WTC11 (cell line): ENCODE data around the gene DCLRE1C. TPM values are rescaled to one million over a fixed set of nuclear protein-coding genes. Genes with fewer than 3 reads are reported as not detected.

Experiments used
- AFF4 ChIP-seq: sonication (generic); formaldehyde crosslinking; IDR thresholded peaks from 2 replicates; pipeline ENCODE4 v1.8.1; 2023; ENCODE audit warnings: mild to moderate bottlenecking, missing genetic modification reagents, borderline replicate concordance
- ATF1 ChIP-seq: sonication (generic); formaldehyde crosslinking; IDR thresholded peaks from 2 replicates; pipeline ENCODE4 v1.8.1; 2023; ENCODE audit warnings: mild to moderate bottlenecking, moderate library complexity, missing genetic modification reagents
- CBFB ChIP-seq: sonication (generic); formaldehyde crosslinking; IDR thresholded peaks from 2 replicates; pipeline ENCODE4 v1.8.1; 2022; ENCODE audit warnings: mild to moderate bottlenecking, low read depth, missing genetic modification reagents
- CREB1 ChIP-seq: sonication (generic); formaldehyde crosslinking; IDR thresholded peaks from 2 replicates; pipeline ENCODE4 v1.8.0; 2023; ENCODE audit warnings: mild to moderate bottlenecking, missing genetic modification reagents
- CTCF ChIP-seq: fragments of 200-600 bp; IDR thresholded peaks from 2 replicates; pipeline ENCODE4 v1.8.0; 2022; ENCODE audit warnings: antibody characterized with exemption
- E2F5 ChIP-seq: sonication (generic); formaldehyde crosslinking; IDR thresholded peaks from 2 replicates; pipeline ENCODE4 v1.8.1; 2022; ENCODE audit warnings: mild to moderate bottlenecking, moderate library complexity, missing genetic modification reagents
- ERG ChIP-seq: fragments of 250-450 bp; sonication (Bioruptor Pico); IDR thresholded peaks from 2 replicates; pipeline ENCODE4 v1.8.0; 2021; ENCODE audit warnings: mild to moderate bottlenecking
- ESRRA ChIP-seq: sonication (generic); formaldehyde crosslinking; IDR thresholded peaks from 2 replicates; pipeline ENCODE4 v1.8.1; 2022; ENCODE audit warnings: mild to moderate bottlenecking, missing genetic modification reagents, borderline replicate concordance
- FOXP4 ChIP-seq: sonication (generic); formaldehyde crosslinking; IDR thresholded peaks from 2 replicates; pipeline ENCODE4 v1.8.0; 2022; ENCODE audit warnings: mild to moderate bottlenecking, missing genetic modification reagents
- IRF1 ChIP-seq: sonication (generic); formaldehyde crosslinking; IDR thresholded peaks from 2 replicates; pipeline ENCODE4 v1.8.0; 2023; ENCODE audit warnings: missing genetic modification reagents
- IRF2 ChIP-seq: sonication (generic); formaldehyde crosslinking; IDR thresholded peaks from 2 replicates; pipeline ENCODE4 v1.8.0; 2022; ENCODE audit warnings: low read depth, missing genetic modification reagents, borderline replicate concordance
- MAX ChIP-seq: sonication (generic); formaldehyde crosslinking; IDR thresholded peaks from 2 replicates; pipeline ENCODE4 v1.8.0; 2022; ENCODE audit warnings: mild to moderate bottlenecking, missing genetic modification reagents
- NFATC4 ChIP-seq: fragments of 250-450 bp; sonication (Bioruptor Pico); IDR thresholded peaks from 2 replicates; pipeline ENCODE4 v1.9.0; 2021; ENCODE audit warnings: mild to moderate bottlenecking
- NR2C2 ChIP-seq: sonication (generic); formaldehyde crosslinking; IDR thresholded peaks from 2 replicates; pipeline ENCODE4 v1.8.0; 2022; ENCODE audit warnings: mild to moderate bottlenecking, missing genetic modification reagents
- PREB ChIP-seq: sonication (generic); formaldehyde crosslinking; IDR thresholded peaks from 2 replicates; pipeline ENCODE4 v1.8.1; 2022; ENCODE audit warnings: mild to moderate bottlenecking, missing genetic modification reagents, moderate library complexity, borderline replicate concordance
- TCF7 ChIP-seq: sonication (generic); formaldehyde crosslinking; IDR thresholded peaks from 2 replicates; pipeline ENCODE4 v1.8.0; 2022; ENCODE audit warnings: mild to moderate bottlenecking, low read depth, missing genetic modification reagents, moderate library complexity
- ZBTB43 ChIP-seq: sonication (generic); formaldehyde crosslinking; IDR thresholded peaks from 2 replicates; pipeline ENCODE4 v1.8.1; 2023; ENCODE audit warnings: mild to moderate bottlenecking, missing genetic modification reagents
- ZMAT4 ChIP-seq: fragments of 250-450 bp; sonication (Bioruptor Pico); IDR thresholded peaks from 2 replicates; pipeline ENCODE4 v1.9.0; 2021; ENCODE audit warnings: mild to moderate bottlenecking
- total RNA-seq: library from RNA; stranded (reverse); gene quantifications from 3 replicates; pipeline ENCODE4 v1.2.3, GENCODE V29; 2021

The DCLRE1C gene
- total RNA-seq, 1 experiment from 2014 or later = 4.3 TPM

GRCh38 chr10:14954001-14954770, at the start of gene DCLRE1C (continued):
- no peak for TF ChIP-seq TCF7 (CRISPR knock-in tag)
- no peak for TF ChIP-seq IRF2 (CRISPR knock-in tag)
- TF ChIP-seq MAX = peak; percentile 90
- TF ChIP-seq ESRRA (CRISPR knock-in tag) = peak; percentile 86; the same call in 1 of the 2 replicates
- no peak for TF ChIP-seq ERG (CRISPR knock-in tag)
- TF ChIP-seq ZMAT4 = no peak
- TF ChIP-seq IRF1 (CRISPR knock-in tag) = 0 out of 2 replicates have a peak, but pooled peaks have one; percentile 38
- peak; percentile 79 for TF ChIP-seq CREB1 (CRISPR knock-in tag)
- TF ChIP-seq CTCF = no peak
- TF ChIP-seq PREB (CRISPR knock-in tag) = peak; percentile 97
- 0 out of 2 replicates have a peak, but pooled peaks have one; percentile 90 for TF ChIP-seq CBFB
- TF ChIP-seq NFATC4 (CRISPR knock-in tag) = no peak
- TF ChIP-seq E2F5 (CRISPR knock-in tag) = peak; percentile 92
- no peak for TF ChIP-seq ATF1
- TF ChIP-seq NR2C2 (CRISPR knock-in tag) = peak; percentile 79
- 0 out of 2 replicates have a peak, but pooled peaks have one; percentile 58 for TF ChIP-seq ZBTB43 (CRISPR knock-in tag)
- TF ChIP-seq AFF4 (CRISPR knock-in tag) = 0 out of 2 replicates have a peak, but pooled peaks have one; percentile 69
- peak; percentile 63; the same call in 1 of the 2 replicates for TF ChIP-seq FOXP4 (CRISPR knock-in tag)
